Activated naive CD8-positive, alpha-beta T cell treated with anti-CD3 and anti-CD28 coated beads, Interleukin-2, amount 10 ng/mL, durations not matched to agents 7 days and 5 days (primary cell): ENCODE results near the gene POLRMT. TPM values are rescaled to one million over a fixed set of nuclear protein-coding genes. Genes with fewer than 3 reads are reported as not detected.
A peak's percentile ranks its signal among the peaks of the same experiment; 100 is the strongest.
"Not testable (repeated sequence)": the region's sequence is repeated elsewhere in the genome, so short reads cannot be mapped to it uniquely, and the experiment has no call there.

Experiments
- ATAC-seq: fragments of 150-1000 bp; cut with Tn5 transposase; one replicate; pipeline ENCODE4 v1.10.0; 2021; ENCODE audit warnings: low read depth, moderate library complexity
- POLR2A ChIA-PET: fragments of 350-600 bp; sonication (Branson Sonifier 250); formaldehyde crosslinking; loops from one replicate; lab custom pipeline; 2021; ENCODE audit warnings: antibody characterized with exemption; lab: Charles Lee
- DNase-seq: peaks from one replicate; pipeline ENCODE4 v3.0.0; 2021
- H3K27ac Mint-ChIP-seq: one replicate; pipeline ENCODE4 v1.8.0; 2022; ENCODE audit warnings: mild to moderate bottlenecking, mixed read lengths
- H3K27me3 Mint-ChIP-seq: one replicate; pipeline ENCODE4 v1.8.0; 2022; ENCODE audit warnings: mild to moderate bottlenecking, moderate library complexity, mixed read lengths
- H3K36me3 Mint-ChIP-seq: one replicate; pipeline ENCODE4 v1.8.0; 2021; ENCODE audit warnings: mild to moderate bottlenecking, mixed read lengths
- H3K4me1 Mint-ChIP-seq: one replicate; pipeline ENCODE4 v1.8.0; 2021; ENCODE audit warnings: mixed read lengths
- H3K4me3 Mint-ChIP-seq: one replicate; pipeline ENCODE4 v1.8.0; 2022; ENCODE audit warnings: mild to moderate bottlenecking, moderate library complexity, mixed read lengths
- H3K9me3 Mint-ChIP-seq: one replicate; pipeline ENCODE4 v1.8.0; 2021; ENCODE audit warnings: mixed read lengths
- total RNA-seq, 2 experiments: library from RNA; stranded (reverse); gene quantifications; one replicate each; pipeline ENCODE4 v1.2.3, GENCODE V29; 2021

The POLRMT gene
- total RNA-seq, 2 experiments from 2014 or later = 63.2 to 65.1 TPM

DNA sequence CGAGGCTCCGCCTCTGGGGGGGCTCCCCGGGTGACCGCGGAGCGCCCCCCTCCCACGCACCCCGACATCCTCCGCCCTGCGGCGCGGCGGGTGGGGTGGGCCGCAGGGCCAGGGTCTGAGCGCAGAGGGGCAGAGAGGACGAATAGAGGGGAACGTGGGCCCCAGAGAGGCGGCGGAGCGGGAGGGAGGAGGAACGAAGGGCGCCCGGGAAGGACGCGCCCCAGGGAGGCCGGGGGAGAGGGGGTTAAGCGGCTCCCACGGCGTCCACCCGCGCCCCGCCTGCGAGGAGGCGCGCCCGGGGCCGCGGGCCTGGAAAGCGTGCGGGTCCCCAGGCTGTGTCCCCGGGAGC is 42.6 kb downstream of the POLRMT start:
- H3K27me3 Mint-ChIP-seq = peaks cover 27% of the 10 kb centered on the region
- no peaks in the 10 kb centered on the region for H3K9me3 Mint-ChIP-seq
- no peak overlapping the region for H3K27ac Mint-ChIP-seq
- DNase-seq = no peak
- ATAC-seq = no peak
- POLR2A ChIA-PET = no interaction called here
- no peak overlapping the region for H3K4me3 Mint-ChIP-seq
- H3K4me1 Mint-ChIP-seq = no peaks in the 10 kb centered on the region
- H3K36me3 Mint-ChIP-seq = no peaks in the 10 kb centered on the region

DNA sequence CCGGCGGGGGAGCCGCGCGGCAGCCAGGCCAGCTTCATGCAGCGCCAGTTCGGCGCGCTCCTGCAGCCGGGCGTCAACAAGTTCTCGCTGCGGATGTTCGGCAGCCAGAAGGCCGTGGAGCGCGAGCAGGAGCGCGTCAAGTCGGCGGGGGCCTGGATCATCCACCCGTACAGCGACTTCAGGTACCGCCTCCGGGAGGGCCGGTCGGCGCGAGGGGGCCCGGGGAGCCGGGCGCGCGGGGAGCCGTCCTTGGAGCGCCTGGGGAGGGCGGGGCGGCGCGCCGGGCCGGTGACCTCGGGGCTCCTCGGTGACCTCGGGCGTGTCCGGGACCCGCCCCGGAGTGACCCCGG is 43.0 kb downstream of the POLRMT start:
- H3K27me3 Mint-ChIP-seq = peaks cover 27% of the 10 kb centered on the region
- POLR2A ChIA-PET = no interaction called here
- H3K36me3 Mint-ChIP-seq = no peaks in the 10 kb centered on the region
- ATAC-seq = peak; percentile 25
- H3K27ac Mint-ChIP-seq = no peak overlapping the region
- no peak overlapping the region for H3K4me3 Mint-ChIP-seq
- no peaks in the 10 kb centered on the region for H3K4me1 Mint-ChIP-seq
- H3K9me3 Mint-ChIP-seq = no peaks in the 10 kb centered on the region
- DNase-seq = peak; percentile 53

DNA sequence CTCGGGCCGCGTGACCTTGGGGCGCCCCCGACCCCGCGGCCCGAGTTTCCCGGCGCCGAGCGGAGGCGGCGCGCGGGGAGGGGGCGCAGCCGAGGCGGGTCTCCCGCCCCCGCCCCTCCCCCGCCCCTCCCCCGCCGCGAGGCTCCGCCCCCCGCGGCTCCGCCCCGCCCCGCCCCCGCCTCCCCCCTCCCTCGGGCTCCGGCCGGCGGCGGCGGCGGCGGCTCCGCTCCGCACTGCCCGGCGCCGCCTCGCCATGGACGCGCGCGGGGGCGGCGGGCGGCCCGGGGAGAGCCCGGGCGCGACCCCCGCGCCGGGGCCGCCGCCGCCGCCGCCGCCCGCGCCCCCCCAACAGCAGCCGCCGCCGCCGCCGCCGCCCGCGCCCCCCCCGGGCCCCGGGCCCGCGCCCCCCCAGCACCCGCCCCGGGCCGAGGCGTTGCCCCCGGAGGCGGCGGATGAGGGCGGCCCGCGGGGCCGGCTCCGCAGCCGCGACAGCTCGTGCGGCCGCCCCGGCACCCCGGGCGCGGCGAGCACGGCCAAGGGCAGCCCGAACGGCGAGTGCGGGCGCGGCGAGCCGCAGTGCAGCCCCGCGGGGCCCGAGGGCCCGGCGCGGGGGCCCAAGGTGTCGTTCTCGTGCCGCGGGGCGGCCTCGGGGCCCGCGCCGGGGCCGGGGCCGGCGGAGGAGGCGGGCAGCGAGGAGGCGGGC is 43.5 kb downstream of the POLRMT start, which contains the start of gene HCN2:
Gene HCN2 (plus strand): TSS at position 189 of the 703 bp plus-strand sequence. CDS start 65 bp downstream, at position 254.
- H3K36me3 Mint-ChIP-seq = no peaks in the 10 kb centered on the region
- H3K4me3 Mint-ChIP-seq = no peak within 1 kb of the TSS
- ATAC-seq = no peak
- H3K9me3 Mint-ChIP-seq = no peaks in the 10 kb centered on the region
- POLR2A ChIA-PET = no interaction called here
- H3K27me3 Mint-ChIP-seq = peaks cover 27% of the 10 kb centered on the region
- no peaks in the 10 kb centered on the region for H3K4me1 Mint-ChIP-seq
- no peak for DNase-seq
- no peak within 1 kb of the TSS for H3K27ac Mint-ChIP-seq

- no peak for ATAC-seq
- POLR2A ChIA-PET = no interaction called here
These were observed 44.3 kb downstream of the POLRMT start for GRCh38 chr19:588741-589692.

DNA sequence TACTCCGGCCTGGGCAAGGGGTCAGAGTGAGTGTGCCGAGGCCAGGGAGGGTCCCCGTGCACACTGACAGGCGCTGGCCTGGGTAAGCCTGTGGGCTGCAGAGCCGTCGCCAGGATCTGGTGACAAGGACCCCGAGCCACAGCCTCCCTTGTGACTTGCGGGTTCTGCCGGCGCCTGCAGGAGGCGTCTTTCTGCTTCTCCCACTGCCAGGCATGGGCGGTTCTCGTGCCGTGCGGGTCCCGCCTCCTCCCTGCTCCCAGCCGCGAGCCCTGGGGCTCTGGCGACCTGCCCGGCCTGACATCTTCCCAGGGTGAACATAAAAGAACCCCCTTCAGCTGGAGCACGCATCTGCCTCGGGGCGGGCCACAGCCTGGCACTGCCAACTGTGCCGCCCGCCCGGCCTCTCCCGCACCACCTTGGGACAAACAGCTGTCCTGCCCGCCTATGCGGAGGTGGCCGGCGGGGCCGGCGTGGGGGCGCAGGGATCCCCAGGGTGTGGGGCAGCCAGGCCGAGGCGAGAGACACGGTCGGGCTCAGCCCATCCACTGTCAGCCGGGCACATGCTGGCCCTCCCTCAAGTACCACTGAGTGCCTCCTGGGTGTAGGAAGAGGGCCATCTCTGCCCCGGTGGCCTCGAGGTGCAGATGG is 45.1 kb downstream of the POLRMT start:
- POLR2A ChIA-PET = no interaction called here
- DNase-seq (peak; percentile 69), ATAC-seq (peak; percentile 34)
- H3K27me3 Mint-ChIP-seq = peaks cover 21% of the 10 kb centered on the region
- no peak overlapping the region for H3K27ac Mint-ChIP-seq
- no peaks in the 10 kb centered on the region for H3K9me3 Mint-ChIP-seq
- no peaks in the 10 kb centered on the region for H3K4me1 Mint-ChIP-seq
- no peak overlapping the region for H3K4me3 Mint-ChIP-seq
- no peaks in the 10 kb centered on the region for H3K36me3 Mint-ChIP-seq

More at GRCh38 chr19:588741-589692, 44.3 kb downstream of the POLRMT start:
- Mint-ChIP-seq H3K36me3 (no peaks in the 10 kb centered on the region), H3K4me1 (no peaks in the 10 kb centered on the region), H3K27ac (no peak overlapping the region), H3K4me3 (no peak overlapping the region), H3K9me3 (no peaks in the 10 kb centered on the region), H3K27me3 (peaks cover 27% of the 10 kb centered on the region)
- no peak for DNase-seq

- no peak for ATAC-seq
- no peak for DNase-seq
- POLR2A ChIA-PET = no interaction called here
- Mint-ChIP-seq H3K27ac (no peak overlapping the region), H3K4me1 (no peaks in the 10 kb centered on the region), H3K4me3 (no peak overlapping the region), H3K36me3 (no peaks in the 10 kb centered on the region), H3K27me3 (peaks cover 13% of the 10 kb centered on the region), H3K9me3 (no peaks in the 10 kb centered on the region)
These were observed 47.7 kb downstream of the POLRMT start for GRCh38 chr19:585551-586110.

- not testable (repeated sequence) for H3K4me3 Mint-ChIP-seq, H3K4me1 Mint-ChIP-seq, ATAC-seq, H3K36me3 Mint-ChIP-seq, H3K9me3 Mint-ChIP-seq, H3K27ac Mint-ChIP-seq, DNase-seq
- POLR2A ChIA-PET = interaction anchor here (0.5 to 1.1 kb wide), 2 partner anchors 76 to 416 kb away, joined by 3 read pairs; no protein-coding TSS in a partner anchor
- H3K27me3 Mint-ChIP-seq = peaks cover 13% of the 10 kb centered on the region
These were observed 48.2 kb downstream of the POLRMT start for GRCh38 chr19:585146-585545.

DNA sequence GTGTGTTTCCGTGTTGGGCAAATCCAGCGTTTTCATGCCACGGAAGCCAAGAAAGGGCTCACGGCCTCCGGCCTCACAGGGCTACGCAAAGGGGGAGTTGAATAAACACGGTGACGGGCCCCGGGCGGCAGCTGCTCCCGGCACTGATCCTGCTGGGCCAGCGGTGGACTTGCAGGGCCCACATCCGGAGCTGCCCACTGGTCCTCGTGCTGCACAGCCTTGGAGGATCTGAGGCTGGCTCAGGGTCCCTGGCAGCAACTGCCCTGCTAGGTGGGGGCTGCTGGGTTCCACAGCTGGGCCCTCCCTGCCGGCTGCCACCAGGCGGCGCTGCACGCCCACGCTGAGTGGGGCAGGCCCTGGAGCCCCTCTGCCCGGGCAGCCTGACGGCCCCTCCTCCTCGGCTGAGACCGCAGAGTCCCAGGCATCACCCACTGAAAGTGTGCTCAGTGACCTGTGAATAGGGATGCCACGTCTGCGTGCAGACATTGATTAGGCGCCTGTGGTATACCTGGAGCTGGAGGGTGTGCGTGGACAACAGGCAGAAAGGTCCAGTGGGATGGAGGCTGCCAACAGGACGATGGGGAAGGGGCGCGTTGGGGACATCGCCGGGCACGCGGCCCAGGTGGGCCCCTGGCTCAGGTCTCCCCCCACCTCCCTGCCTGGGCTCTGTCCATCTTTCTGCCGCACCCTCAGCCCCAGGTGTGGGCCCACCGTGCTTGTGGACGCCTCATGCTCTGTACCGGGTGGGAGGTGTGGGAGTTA is 48.9 kb downstream of the POLRMT start:
- Mint-ChIP-seq H3K4me1 (no peaks in the 10 kb centered on the region), H3K4me3 (no peak overlapping the region), H3K36me3 (no peaks in the 10 kb centered on the region), H3K9me3 (no peaks in the 10 kb centered on the region), H3K27me3 (peaks cover 13% of the 10 kb centered on the region), H3K27ac (no peak overlapping the region)
- POLR2A ChIA-PET = interaction anchor here (0.5 to 1.1 kb wide), 4 partner anchors 50 to 416 kb away, joined by 3 to 5 read pairs (median 3); partner anchors contain the start of gene CDC34
- ATAC-seq = peak; percentile 64
- DNase-seq = peak; percentile 82

DNA sequence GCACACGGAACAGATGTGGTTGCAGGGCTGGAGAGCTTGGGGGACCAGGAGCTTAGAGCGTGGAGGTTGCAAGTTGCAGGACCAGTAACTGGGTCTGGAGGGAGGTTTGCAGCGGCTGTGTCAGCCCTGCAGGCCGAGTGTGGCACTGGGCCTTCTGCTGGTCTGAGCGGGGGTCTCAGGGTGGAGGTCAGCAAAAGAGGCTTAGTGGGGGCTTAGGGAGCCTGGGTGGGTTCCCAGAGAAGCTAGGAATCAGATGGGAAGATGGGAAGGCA is 49.4 kb downstream of the POLRMT start:
- no peak for DNase-seq
- Mint-ChIP-seq H3K27me3 (peaks cover 11% of the 10 kb centered on the region), H3K36me3 (no peaks in the 10 kb centered on the region), H3K4me1 (no peaks in the 10 kb centered on the region), H3K27ac (no peak overlapping the region), H3K4me3 (no peak overlapping the region), H3K9me3 (no peaks in the 10 kb centered on the region)
- POLR2A ChIA-PET = interaction anchor here (1.0 to 1.1 kb wide), 3 partner anchors 50 to 77 kb away, joined by 3 to 5 read pairs (median 3); partner anchors contain the start of gene CDC34
- no peak for ATAC-seq

DNA sequence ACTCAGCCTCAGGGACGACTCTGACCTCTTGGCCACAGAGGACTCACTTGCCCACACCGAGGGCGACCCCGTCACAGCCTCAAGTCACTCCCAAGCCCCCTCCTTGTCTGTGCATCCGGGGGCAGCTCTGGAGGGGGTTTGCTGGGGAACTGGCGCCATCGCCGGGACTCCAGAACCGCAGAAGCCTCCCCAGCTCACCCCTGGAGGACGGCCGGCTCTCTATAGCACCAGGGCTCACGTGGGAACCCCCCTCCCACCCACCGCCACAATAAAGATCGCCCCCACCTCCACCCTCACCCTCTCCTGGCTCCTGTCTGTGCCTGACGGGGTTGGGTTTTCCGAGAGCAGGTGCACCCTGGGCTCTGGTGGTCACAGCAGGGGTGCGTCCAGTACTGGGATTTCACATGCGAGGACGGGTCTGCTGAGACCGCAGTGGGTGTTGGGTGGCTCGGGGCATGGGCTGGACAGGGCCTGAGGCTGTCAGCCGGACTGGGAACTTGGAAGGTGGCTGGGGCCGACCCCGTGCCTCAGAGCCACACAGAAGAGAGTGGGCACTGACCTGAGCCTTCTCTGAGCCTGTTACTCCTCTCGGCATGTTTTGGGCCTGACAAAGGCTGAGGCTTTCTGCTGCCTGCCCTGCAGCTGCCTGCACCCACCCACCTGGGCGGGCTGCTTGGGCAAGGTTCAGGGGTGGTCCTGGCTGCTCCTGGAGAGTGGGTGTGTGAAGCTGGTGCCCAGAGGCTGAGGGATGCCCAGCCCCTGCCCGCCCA is 50.0 kb downstream of the POLRMT start:
- no peaks in the 10 kb centered on the region for H3K4me1 Mint-ChIP-seq
- H3K27me3 Mint-ChIP-seq = peaks cover 7% of the 10 kb centered on the region
- DNase-seq (no peak), ATAC-seq (no peak)
- H3K36me3 Mint-ChIP-seq = no peaks in the 10 kb centered on the region
- POLR2A ChIA-PET = interaction anchor here (1.1 kb wide), 1 partner anchor 52 kb away, joined by 3 read pairs; the partner anchor contains the start of gene CDC34
- H3K4me3 Mint-ChIP-seq = no peak overlapping the region
- no peak overlapping the region for H3K27ac Mint-ChIP-seq
- no peaks in the 10 kb centered on the region for H3K9me3 Mint-ChIP-seq

DNA sequence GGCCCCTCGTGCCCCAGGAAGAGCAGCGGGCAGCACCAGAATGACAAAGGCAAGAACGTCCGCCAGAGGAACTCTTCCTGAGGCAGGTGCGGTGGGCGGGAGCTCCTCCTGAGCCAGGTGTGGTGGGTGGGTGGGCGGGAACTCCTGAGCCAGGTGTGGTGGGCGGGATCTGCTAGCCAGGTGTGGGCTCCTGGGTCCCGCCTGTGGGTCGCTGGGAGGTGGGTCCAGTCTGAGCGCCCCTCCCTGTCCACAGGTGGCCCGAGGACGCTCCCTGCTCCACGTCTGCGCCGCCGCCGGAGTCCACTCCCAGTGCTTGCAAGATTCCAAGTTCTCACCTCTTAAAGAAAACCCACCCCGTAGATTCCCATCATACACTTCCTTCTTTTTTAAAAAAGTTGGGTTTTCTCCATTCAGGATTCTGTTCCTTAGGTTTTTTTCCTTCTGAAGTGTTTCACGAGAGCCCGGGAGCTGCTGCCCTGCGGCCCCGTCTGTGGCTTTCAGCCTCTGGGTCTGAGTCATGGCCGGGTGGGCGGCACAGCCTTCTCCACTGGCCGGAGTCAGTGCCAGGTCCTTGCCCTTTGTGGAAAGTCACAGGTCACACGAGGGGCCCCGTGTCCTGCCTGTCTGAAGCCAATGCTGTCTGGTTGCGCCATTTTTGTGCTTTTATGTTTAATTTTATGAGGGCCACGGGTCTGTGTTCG is 50.7 kb downstream of the POLRMT start:
- POLR2A ChIA-PET = no interaction called here
- H3K27me3 Mint-ChIP-seq = peaks cover under 1% of the 10 kb centered on the region
- H3K4me3 Mint-ChIP-seq = no peak overlapping the region
- H3K27ac Mint-ChIP-seq = no peak overlapping the region
- ATAC-seq (no peak), DNase-seq (no peak)
- H3K36me3 Mint-ChIP-seq = no peaks in the 10 kb centered on the region
- no peaks in the 10 kb centered on the region for H3K4me1 Mint-ChIP-seq
- H3K9me3 Mint-ChIP-seq = no peaks in the 10 kb centered on the region
